Activated naive CD8-positive, alpha-beta T cell treated with anti-CD3 and anti-CD28 coated beads, Interleukin-2, amount 50 U/mL, for 16 hours (primary cell): ENCODE results near the gene FSTL4.
"Not testable (repeated sequence)": the region's sequence is repeated elsewhere in the genome, so short reads cannot be mapped to it uniquely, and the experiment has no call there.

Source experiments
- DNase-seq: peaks from one replicate; pipeline ENCODE4 v3.0.0-alpha.2; 2020; ENCODE audit warnings: low read depth, low spot score

The FSTL4 gene

GRCh38 chr5:133552925-133553525 lies 59.3 kb downstream of the FSTL4 start:
- DNase-seq: peak; percentile 21

- DNase-seq: no peak
Observed at GRCh38 chr5:133546500-133546899, 65.8 kb downstream of the FSTL4 start.

- DNase-seq: no peak
Observed at GRCh38 chr5:133544346-133544745, 68.0 kb downstream of the FSTL4 start.

- no peak for DNase-seq
Observed at GRCh38 chr5:133539818-133540217, 72.5 kb downstream of the FSTL4 start.

- DNase-seq: no peak
Observed at GRCh38 chr5:133538718-133539117, 73.6 kb downstream of the FSTL4 start.

GRCh38 chr5:133535241-133535929 lies 77.0 kb downstream of the FSTL4 start:
- DNase-seq: not testable (repeated sequence)

- no peak for DNase-seq
Observed at GRCh38 chr5:133534566-133534965, 77.8 kb downstream of the FSTL4 start.

- DNase-seq: no peak
Observed at GRCh38 chr5:133533541-133533940, 78.8 kb downstream of the FSTL4 start.

GRCh38 chr5:133531594-133531993 lies 80.7 kb downstream of the FSTL4 start:
- DNase-seq: no peak

GRCh38 chr5:133531178-133531577 lies 81.2 kb downstream of the FSTL4 start:
- no peak for DNase-seq

GRCh38 chr5:133530270-133530669 lies 82.1 kb downstream of the FSTL4 start:
- DNase-seq: no peak

- DNase-seq: no peak
Observed at GRCh38 chr5:133528841-133529240, 83.5 kb downstream of the FSTL4 start.

- no peak for DNase-seq
Observed at GRCh38 chr5:133527311-133527710, 85.0 kb downstream of the FSTL4 start.

- no peak for DNase-seq
Observed at GRCh38 chr5:133526368-133526767, 86.0 kb downstream of the FSTL4 start.

- no peak for DNase-seq
Observed at GRCh38 chr5:133525126-133525525, 87.2 kb downstream of the FSTL4 start.

- no peak for DNase-seq
Observed at GRCh38 chr5:133524666-133525065, 87.7 kb downstream of the FSTL4 start.

- DNase-seq: no peak
Observed at GRCh38 chr5:133523961-133524586, 88.3 kb downstream of the FSTL4 start.

GRCh38 chr5:133523013-133523658 lies 89.2 kb downstream of the FSTL4 start:
- no peak for DNase-seq

GRCh38 chr5:133521801-133522200 lies 90.5 kb downstream of the FSTL4 start:
- no peak for DNase-seq

GRCh38 chr5:133520991-133521706 lies 91.2 kb downstream of the FSTL4 start:
- no peak for DNase-seq

GRCh38 chr5:133520062-133520461 lies 92.3 kb downstream of the FSTL4 start:
- DNase-seq: no peak

- no peak for DNase-seq
Observed at GRCh38 chr5:133519191-133519590, 93.2 kb downstream of the FSTL4 start.
